DOHH2 (cell line): Measurements from ENCODE around the gene GAPVD1.

Experiments used
- CTCF ChIP-seq: fragments of 200-600 bp; sonication (generic); IDR thresholded peaks from one replicate; pipeline ENCODE4 v1.5.1; 2014; ENCODE audit warnings: antibody characterized with exemption, mild to moderate bottlenecking, low read depth, low read length; ENCODE audit not compliant: poor library complexity, severe bottlenecking
- EZH2phosphoT487 ChIP-seq: fragments of 200-600 bp; sonication (generic); IDR thresholded peaks from 2 replicates; pipeline ENCODE4 v1.6.1; 2017; ENCODE audit warnings: borderline replicate concordance, mild to moderate bottlenecking, antibody characterized with exemption, low read length, moderate library complexity, mixed read lengths

GRCh38 chr9:125366676-125367075 is 105.0 kb downstream of the GAPVD1 start:
- no peak for TF ChIP-seq CTCF
- TF ChIP-seq EZH2phosphoT487: no peak
